Natural killer cell (primary cell): ENCODE data around the gene TAS2R60. TPM values are rescaled to one million over a fixed set of nuclear protein-coding genes. Genes with fewer than 3 reads are reported as not detected.
"Not testable (repeated sequence)": the region's sequence is repeated elsewhere in the genome, so short reads cannot be mapped to it uniquely, and the experiment has no call there.

Experiments
- ATAC-seq, 3 donors: fragments of 150-1000 bp in 2 of 3; fragments of 200-7000 bp in 1 of 3; cut with Tn5 transposase; 1 replicate in 1 of 3; 2 replicates in 2 of 3; pipeline ENCODE4 v1.10.0; 2021; ENCODE audit warnings: mild to moderate bottlenecking in 2 of 3, moderate library complexity in 2 of 3
- DNase-seq, 2 donors: peaks; one replicate each; pipeline versions ENCODE4 v3.0.0 to v3.0.0-alpha.2; 2013 to 2021; ENCODE audit warnings: mixed read lengths in 1 of 2
- H3K27ac ChIP-seq: one replicate; pipeline ENCODE4 v1.5.1; 2013; ENCODE audit warnings: mild to moderate bottlenecking, low read length
- H3K27me3 ChIP-seq: one replicate; pipeline ENCODE4 v1.6.1; 2013; ENCODE audit warnings: low read length; ENCODE audit not compliant: control insufficient read depth, insufficient read depth
- H3K36me3 ChIP-seq: one replicate; pipeline ENCODE4 v1.6.1; 2013; ENCODE audit warnings: low read length; ENCODE audit not compliant: control insufficient read depth, insufficient read depth
- H3K4me1 ChIP-seq: one replicate; pipeline ENCODE4 v1.6.1; 2013; ENCODE audit warnings: low read length; ENCODE audit not compliant: control insufficient read depth, insufficient read depth
- H3K4me3 ChIP-seq: one replicate; pipeline ENCODE4 v1.5.1; 2013; ENCODE audit warnings: low read length
- H3K9me3 ChIP-seq: one replicate; pipeline ENCODE4 v1.6.1; 2013; ENCODE audit warnings: low read length; ENCODE audit not compliant: control insufficient read depth, insufficient read depth
- H3K27ac Mint-ChIP-seq, 2 donors: one replicate each; pipeline ENCODE4 v1.8.0; 2022; ENCODE audit warnings: mild to moderate bottlenecking in 2 of 2, mixed read lengths in 2 of 2, moderate library complexity in 1 of 2
- H3K27me3 Mint-ChIP-seq, 2 donors: one replicate each; pipeline ENCODE4 v1.8.0; 2022; ENCODE audit warnings: low read depth in 2 of 2, mixed read lengths in 2 of 2
- H3K36me3 Mint-ChIP-seq: one replicate; pipeline ENCODE4 v1.8.0; 2022; ENCODE audit warnings: mixed read lengths
- H3K4me1 Mint-ChIP-seq, 2 donors: one replicate each; pipeline ENCODE4 v1.8.0; 2022; ENCODE audit warnings: mixed read lengths in 2 of 2
- H3K4me3 Mint-ChIP-seq: one replicate; pipeline ENCODE4 v1.8.0; 2022; ENCODE audit warnings: mild to moderate bottlenecking, moderate library complexity, mixed read lengths
- H3K9me3 Mint-ChIP-seq, 2 donors: one replicate each; pipeline ENCODE4 v1.8.0; 2022; ENCODE audit warnings: mixed read lengths in 2 of 2
- CTCF ChIP-seq: fragments of 200-600 bp; IDR thresholded peaks from one replicate; pipeline ENCODE4 v1.8.0; 2022; ENCODE audit warnings: antibody characterized with exemption
- WGBS: methylation state at CpG from one replicate; pipeline ENCODE4 v1.1.7; 2013; ENCODE audit warnings: missing lambda C conversion rate; ENCODE audit not compliant: insufficient coverage; 5-methylcytosine and 5-hydroxymethylcytosine counted together
- intact Hi-C: fragments of 100-400 bp; cut with micrococcal nuclease; formaldehyde crosslinking; loops from one replicate; pipeline ENCODE4 v1.14.2; 2022
- total RNA-seq, 4 donors: library from RNA; stranded (reverse); fragments of 120-200 nt in 1 of 4; gene quantifications; one replicate each; pipeline versions ENCODE4 v1.2.3 to v1.2.4, GENCODE V29; 2013 to 2022

Gene TAS2R60
- total RNA-seq, 3 donors from 2014 or later (not counting 1 experiment from before 2014, with no cell fraction given), result 0.40 TPM; not detected in 2

GRCh38 chr7:143418681-143419458 is 24.4 kb upstream of the TAS2R60 start:
- no peak overlapping the region for H3K27ac Mint-ChIP-seq

GRCh38 chr7:143419880-143420279 is 23.4 kb upstream of the TAS2R60 start:
- Mint-ChIP-seq H3K27me3 (peaks cover 15 to 16% of the 10 kb centered on the region in 2 donors), H3K36me3 (no peaks in the 10 kb centered on the region), H3K9me3 (no peaks in the 10 kb centered on the region), H3K4me3 (no peak overlapping the region), H3K4me1 (no peaks in the 10 kb centered on the region), H3K27ac (no peak overlapping the region)
- Histone ChIP-seq H3K36me3 (no peaks in the 10 kb centered on the region), H3K27ac (no peak overlapping the region), H3K9me3 (no peaks in the 10 kb centered on the region), H3K4me3 (no peak overlapping the region), H3K27me3 (no peaks in the 10 kb centered on the region), H3K4me1 (no peaks in the 10 kb centered on the region)
- 52% methylated on average over 4 of the region's 4 CpGs for WGBS
- TF ChIP-seq CTCF, result no peak
- ATAC-seq (no peak), DNase-seq (peak in 1 of 2 donors; percentile 21)
- intact Hi-C loops, result loop anchor here (5.0 kb wide), 1 partner anchor 43 kb away; no protein-coding TSS in a partner anchor

More at GRCh38 chr7:143418681-143419458, 24.4 kb upstream of the TAS2R60 start:
- no peaks in the 10 kb centered on the region for H3K4me1 ChIP-seq
- Mint-ChIP-seq H3K9me3 (no peaks in the 10 kb centered on the region), H3K27me3 (peaks cover 19 to 21% of the 10 kb centered on the region in 2 donors), H3K4me3 (no peak overlapping the region), H3K36me3 (no peaks in the 10 kb centered on the region), H3K4me1 (no peaks in the 10 kb centered on the region)
- DNase-seq (no peak), ATAC-seq (no peak)
- H3K36me3 ChIP-seq, result no peaks in the 10 kb centered on the region
- intact Hi-C loops, result loop anchor here (5.0 kb wide), 1 partner anchor 42 kb away; no protein-coding TSS in a partner anchor
- no peaks in the 10 kb centered on the region for H3K27me3 ChIP-seq
- 83% methylated on average over 9 of the region's 11 CpGs for WGBS
- no peak overlapping the region for H3K4me3 ChIP-seq
- no peaks in the 10 kb centered on the region for H3K9me3 ChIP-seq
- no peak for TF ChIP-seq CTCF
- no peak overlapping the region for H3K27ac ChIP-seq

GRCh38 chr7:143420624-143421023 is 22.6 kb upstream of the TAS2R60 start:
- H3K4me3 Mint-ChIP-seq, H3K4me1 Mint-ChIP-seq, DNase-seq, H3K36me3 Mint-ChIP-seq, H3K9me3 Mint-ChIP-seq, H3K4me3 ChIP-seq, H3K27me3 ChIP-seq, ATAC-seq, H3K36me3 ChIP-seq, intact Hi-C loops, H3K9me3 ChIP-seq, H3K27ac Mint-ChIP-seq, H3K4me1 ChIP-seq, H3K27ac ChIP-seq: not testable (repeated sequence)
- peaks cover 10 to 11% of the 10 kb centered on the region in 2 donors for H3K27me3 Mint-ChIP-seq
- WGBS, result 94% methylated on average over 3 of the region's 3 CpGs

GRCh38 chr7:143422033-143422432 is 21.2 kb upstream of the TAS2R60 start:
- intact Hi-C loops, result no loop called here
- no peak for TF ChIP-seq CTCF
- Histone ChIP-seq H3K27ac (no peak overlapping the region), H3K4me1 (no peaks in the 10 kb centered on the region), H3K27me3 (no peaks in the 10 kb centered on the region), H3K9me3 (no peaks in the 10 kb centered on the region), H3K4me3 (no peak overlapping the region), H3K36me3 (no peaks in the 10 kb centered on the region)
- Mint-ChIP-seq H3K4me3 (no peak overlapping the region), H3K36me3 (no peaks in the 10 kb centered on the region), H3K9me3 (no peaks in the 10 kb centered on the region), H3K4me1 (no peaks in the 10 kb centered on the region), H3K27ac (no peak overlapping the region), H3K27me3 (peaks cover 10 to 11% of the 10 kb centered on the region in 2 donors)
- DNase-seq (no peak), ATAC-seq (no peak)
- WGBS, result 80% methylated on average over 3 of the region's 3 CpGs

GRCh38 chr7:143424476-143424875 is 18.8 kb upstream of the TAS2R60 start:
- H3K4me3 ChIP-seq, H3K4me3 Mint-ChIP-seq, H3K9me3 ChIP-seq, H3K27ac ChIP-seq, H3K4me1 ChIP-seq, H3K36me3 Mint-ChIP-seq, DNase-seq, H3K27ac Mint-ChIP-seq, H3K9me3 Mint-ChIP-seq, H3K4me1 Mint-ChIP-seq, intact Hi-C loops, H3K27me3 ChIP-seq, H3K27me3 Mint-ChIP-seq, ATAC-seq, H3K36me3 ChIP-seq: not testable (repeated sequence)
- 97% methylated on average over 19 of the region's 34 CpGs for WGBS
